ENCODE data around the gene PDHX.
"Not testable (repeated sequence)": the region's sequence is repeated elsewhere in the genome, so short reads cannot be mapped to it uniquely, and the experiment has no call there.

The PDHX gene

GRCh38 chr11:34909415-34909814 is 7.0 kb upstream of the PDHX start:
- no peak for DNase-seq (ENCODE audit: low read depth)
- no peak overlapping the region for H3K4me3 ChIP-seq (ENCODE audit: control insufficient read depth, low read depth, low read length)
- TF ChIP-seq CTCF (IDR thresholded peaks at IDR 0.05; ENCODE audit: control insufficient read depth, insufficient read depth, low read depth, low read length, missing control alignments): no peak

DNA sequence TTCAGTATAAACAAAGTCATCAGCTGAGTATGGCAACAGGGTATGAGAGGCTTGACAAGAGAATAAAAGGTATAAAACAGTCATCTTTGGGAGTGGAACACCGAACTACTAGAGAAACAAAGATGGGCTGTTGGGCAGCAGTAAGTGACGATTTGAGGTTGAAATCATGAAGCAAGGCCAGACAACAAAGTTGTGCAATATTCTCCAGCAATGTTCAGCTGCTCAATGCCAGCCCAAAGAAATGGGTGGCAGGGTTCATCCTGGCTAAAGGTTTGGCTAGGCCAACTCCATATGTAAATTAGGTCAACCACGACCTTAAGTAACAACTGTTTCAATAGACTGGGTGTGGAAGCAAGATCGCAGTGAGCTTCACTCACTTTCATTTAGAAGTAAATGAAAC is 6.5 kb upstream of the PDHX start:
- TF ChIP-seq CTCF (IDR thresholded peaks at IDR 0.05; ENCODE audit: control insufficient read depth, insufficient read depth, low read depth, low read length, missing control alignments): no peak
- no peak for DNase-seq (ENCODE audit: low read depth)
- no peak overlapping the region for H3K4me3 ChIP-seq (ENCODE audit: control insufficient read depth, low read depth, low read length)

DNA sequence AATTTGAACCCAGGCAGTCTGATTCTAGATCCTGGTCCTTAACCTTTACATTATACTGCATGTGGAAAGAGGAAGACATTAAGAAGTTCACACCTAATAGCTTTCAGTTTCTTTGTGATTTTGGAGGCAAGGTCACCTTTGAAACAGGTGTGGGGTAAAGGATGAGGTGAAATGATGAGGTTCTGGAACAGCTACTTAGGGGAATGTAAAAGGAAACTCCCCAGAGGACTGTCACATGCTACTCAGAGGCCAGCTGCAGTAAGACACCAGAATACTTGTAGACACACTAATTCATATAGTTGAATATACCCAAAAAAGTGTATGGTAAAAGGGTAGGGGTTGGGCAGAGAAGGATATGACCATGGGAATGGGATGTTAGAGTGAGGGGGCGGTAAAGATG is 5.6 kb upstream of the PDHX start:
- H3K4me3 ChIP-seq (ENCODE audit: control insufficient read depth, low read depth, low read length): no peak overlapping the region
- no peak for TF ChIP-seq CTCF (IDR thresholded peaks at IDR 0.05; ENCODE audit: control insufficient read depth, insufficient read depth, low read depth, low read length, missing control alignments)
- no peak for DNase-seq (ENCODE audit: low read depth)

DNA sequence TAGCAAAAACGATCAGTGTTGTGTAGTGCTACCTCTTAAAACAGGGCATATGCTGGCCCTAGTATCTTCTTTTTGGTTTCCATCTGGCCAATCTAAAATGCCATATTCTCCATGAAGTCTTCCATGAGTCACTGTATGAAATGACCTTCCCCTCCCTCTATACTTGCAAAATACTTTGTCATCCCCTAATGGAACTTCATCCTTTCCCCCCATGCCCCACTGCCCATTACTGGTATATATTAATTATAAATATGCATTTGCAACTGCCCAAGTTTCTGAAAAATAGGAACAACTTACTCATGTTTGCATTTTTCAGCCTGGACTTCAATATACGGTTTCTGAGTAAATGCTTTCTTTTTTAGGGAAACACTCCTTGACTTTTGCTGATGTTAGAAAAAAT is 4.7 kb upstream of the PDHX start:
- DNase-seq (ENCODE audit: low read depth): no peak
- H3K4me3 ChIP-seq (ENCODE audit: control insufficient read depth, low read depth, low read length): no peak overlapping the region
- TF ChIP-seq CTCF (IDR thresholded peaks at IDR 0.05; ENCODE audit: control insufficient read depth, insufficient read depth, low read depth, low read length, missing control alignments): no peak

DNA sequence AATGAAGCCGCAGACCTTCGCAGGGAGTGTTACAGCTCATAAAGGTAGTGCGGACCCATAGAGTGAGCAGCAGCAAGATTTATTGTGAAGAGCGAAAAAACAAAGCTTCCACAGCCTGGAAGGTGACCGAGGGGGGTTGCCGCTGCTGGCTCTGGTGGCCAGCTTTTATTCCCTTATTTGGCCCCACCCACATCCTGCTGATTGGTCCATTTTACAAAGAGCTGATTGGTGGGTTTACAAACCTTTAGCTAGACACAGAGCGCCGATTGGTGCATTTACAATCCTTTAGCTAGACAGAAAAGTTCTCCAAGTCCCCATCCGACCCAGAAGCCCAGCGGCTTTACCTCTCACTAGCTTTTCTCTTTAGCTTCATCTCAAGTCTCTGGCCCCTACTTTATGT is 2.9 kb upstream of the PDHX start:
- DNase-seq (ENCODE audit: low read depth); H3K4me3 ChIP-seq (ENCODE audit: control insufficient read depth, low read depth, low read length): not testable (repeated sequence)

- H3K4me3 ChIP-seq (ENCODE audit: control insufficient read depth, low read depth, low read length): peak overlapping the region; percentile 77
- no peak for TF ChIP-seq CTCF (IDR thresholded peaks at IDR 0.05; ENCODE audit: control insufficient read depth, insufficient read depth, low read depth, low read length, missing control alignments)
- no peak for DNase-seq (ENCODE audit: low read depth)
Observed at GRCh38 chr11:34915136-34916014, 1.0 kb upstream of the PDHX start.

GRCh38 chr11:34916843-34917770 is 689 bp downstream of the PDHX start:
- peak overlapping the region; percentile 77 for H3K4me3 ChIP-seq (ENCODE audit: control insufficient read depth, low read depth, low read length)
- no peak for TF ChIP-seq CTCF (IDR thresholded peaks at IDR 0.05; ENCODE audit: control insufficient read depth, insufficient read depth, low read depth, low read length, missing control alignments)
- no peak for DNase-seq (ENCODE audit: low read depth)

Measured in AG09309 (cell line).